IPS DF 4.7 (cell line): Measurements from ENCODE around the gene DEGS1.

Experiments
- DNase-seq: peaks from one replicate; pipeline ENCODE4 v3.0.0-alpha.2; 2013; ENCODE audit warnings: low spot score; ENCODE audit errors: extremely low read depth

Gene DEGS1

DNA sequence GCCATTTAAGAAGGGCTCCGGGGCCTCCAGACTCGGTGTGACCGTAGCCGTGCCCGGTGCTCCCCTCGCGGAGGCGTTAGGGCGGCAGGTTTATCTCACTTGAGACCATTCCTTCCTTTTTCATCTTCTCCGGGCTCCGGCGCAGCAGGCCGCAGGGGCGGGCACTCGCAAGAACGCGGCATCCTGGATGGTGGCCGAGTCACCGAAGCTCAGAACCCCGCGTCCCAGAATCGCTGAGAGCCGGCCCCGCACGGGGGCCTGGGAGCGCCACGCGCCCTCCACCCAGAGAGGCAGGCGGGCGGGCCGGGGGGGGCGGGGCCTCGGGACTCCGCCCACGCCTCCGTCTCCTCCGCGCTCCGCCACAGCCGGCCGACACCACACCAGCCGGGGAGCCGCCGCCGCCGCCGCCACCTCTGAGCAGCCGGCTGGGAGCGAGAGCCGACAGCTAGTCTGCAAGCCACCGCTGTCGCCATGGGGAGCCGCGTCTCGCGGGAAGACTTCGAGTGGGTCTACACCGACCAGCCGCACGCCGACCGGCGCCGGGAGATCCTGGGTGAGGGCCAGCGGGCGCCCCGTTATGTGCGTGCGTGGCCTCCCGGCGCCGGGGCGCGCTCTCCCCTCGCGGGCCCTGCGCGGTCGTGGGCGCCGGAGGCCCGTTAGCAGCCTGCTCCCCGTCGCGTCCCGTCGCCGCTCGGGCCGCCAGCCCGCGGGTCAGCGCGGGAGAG, at the start of gene DEGS1:
DEGS1 (plus strand) TSS at position 375 of the 725 bp plus-strand sequence; CDS start at position 472, 97 bp downstream.
- DNase-seq, result no peak

DNA sequence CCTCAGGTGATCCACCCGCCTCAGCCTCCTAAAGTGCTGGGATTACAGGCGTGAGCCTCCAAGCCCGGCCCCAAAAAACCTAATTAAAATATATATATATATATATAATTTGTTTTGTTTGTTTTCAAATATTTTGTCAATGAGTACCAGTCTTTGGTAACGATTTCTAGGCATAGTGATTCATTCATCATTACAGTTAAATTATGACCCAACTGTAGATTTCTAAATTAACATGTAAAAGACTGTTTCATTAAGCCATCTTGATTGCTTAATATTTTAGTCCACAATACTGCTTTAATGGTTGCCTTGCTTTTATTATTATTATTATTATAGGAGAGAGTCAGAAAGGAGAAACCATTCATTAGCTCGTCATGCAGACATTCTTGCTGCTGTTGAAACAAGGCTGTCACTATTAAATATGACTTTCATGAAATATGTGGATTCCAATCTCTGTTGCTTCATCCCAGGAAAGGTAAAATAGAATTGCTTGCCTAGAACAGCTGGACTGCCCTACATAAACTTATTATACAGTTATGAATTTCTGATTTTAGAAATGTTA, 49.2 kb upstream of the DEGS1 start:
- DNase-seq, result no peak

DNA sequence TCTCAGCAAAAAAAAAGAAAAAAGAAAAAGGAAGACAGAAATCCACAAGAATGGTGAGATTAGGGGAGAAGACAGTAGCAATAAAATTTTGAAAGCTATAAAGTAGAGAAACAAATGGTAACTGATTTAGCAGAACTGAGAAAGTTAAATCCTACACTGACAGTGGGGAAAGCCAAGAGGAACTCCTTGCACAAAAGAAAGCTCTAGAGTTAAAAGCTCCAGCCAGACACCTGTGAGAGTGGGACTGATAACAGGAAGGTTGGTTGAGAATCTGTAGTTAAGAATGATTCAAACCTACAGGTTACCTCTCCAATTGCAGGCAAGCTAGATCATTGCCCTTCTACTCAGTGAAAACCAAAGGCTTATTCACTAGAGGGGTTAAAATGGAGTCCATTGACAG, 45.5 kb upstream of the DEGS1 start:
- DNase-seq, result no peak

DNA sequence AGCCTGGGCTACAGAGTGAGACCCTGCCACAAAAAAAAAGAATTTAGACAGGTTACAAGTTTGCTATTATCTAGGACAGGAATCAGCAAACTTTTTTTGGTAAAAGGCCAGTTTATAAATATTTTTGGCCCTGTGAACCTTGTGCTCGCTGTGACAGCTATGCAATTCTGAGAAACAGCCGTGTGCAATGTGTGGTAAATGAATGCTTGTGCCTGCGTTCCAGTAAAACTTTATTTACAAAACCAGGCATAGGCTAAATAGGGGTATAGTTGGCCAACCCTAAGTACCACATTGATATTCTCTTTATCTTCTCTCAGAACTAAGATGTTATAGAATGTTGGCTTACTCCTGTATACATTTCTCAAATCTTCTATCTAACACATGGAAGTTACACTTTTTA, 44.8 kb upstream of the DEGS1 start:
- DNase-seq, result no peak

DNA sequence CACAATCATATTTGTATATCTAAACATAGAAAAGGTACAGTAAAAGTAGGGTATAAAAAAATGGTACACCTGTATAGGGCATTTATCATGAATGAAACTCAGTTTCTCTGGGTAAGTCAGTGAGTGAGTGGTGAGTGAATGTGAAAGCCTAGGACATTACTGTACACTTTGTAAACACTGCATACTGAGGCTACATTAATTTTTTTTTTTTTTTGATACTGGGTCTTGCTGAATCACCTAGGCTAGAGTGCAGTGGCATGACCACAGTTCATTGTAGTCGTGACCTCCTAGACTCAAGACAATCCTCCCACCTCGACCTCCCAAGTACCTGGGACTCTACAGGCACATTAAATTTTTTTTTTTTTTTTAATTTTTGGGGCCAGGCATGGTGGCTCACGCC, 41.3 kb upstream of the DEGS1 start:
- no peak for DNase-seq

DNA sequence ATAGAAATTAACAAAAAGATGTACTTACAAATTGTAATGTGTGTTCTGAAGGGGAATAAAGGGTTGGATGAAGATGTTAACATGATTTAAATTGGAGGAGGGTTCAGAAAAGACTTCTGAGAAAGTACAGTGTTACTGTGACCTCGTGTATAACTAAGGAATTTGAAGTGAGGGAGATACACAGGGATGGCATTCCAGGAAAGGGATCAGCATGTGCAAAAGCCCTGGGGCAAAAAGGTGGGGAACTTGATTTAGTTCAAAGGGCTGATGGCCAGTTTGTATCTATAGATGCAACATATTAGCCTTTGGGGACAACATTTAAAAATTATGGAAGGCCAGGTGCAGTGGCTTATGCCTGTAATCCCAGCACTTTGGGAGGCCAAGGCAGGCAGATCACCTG, 33.3 kb upstream of the DEGS1 start:
- no peak for DNase-seq

DNA sequence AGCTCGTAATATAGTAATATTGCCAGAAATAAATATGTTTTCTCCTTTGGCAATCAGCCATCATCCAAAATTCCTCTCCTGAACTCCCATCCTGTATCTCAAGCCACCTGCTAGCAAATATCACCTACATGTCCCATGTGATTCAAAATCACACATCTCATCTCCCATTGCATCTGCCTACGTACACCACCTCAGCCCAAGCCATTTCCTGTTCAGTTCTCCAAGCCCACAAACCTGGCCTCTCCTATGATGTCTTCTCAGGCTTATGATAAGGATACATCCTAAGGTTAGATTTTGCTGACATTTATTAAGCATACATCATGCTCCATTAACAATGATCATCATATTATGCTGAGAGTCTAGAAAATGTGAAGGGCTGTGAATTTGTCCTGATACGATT, 31.9 kb upstream of the DEGS1 start:
- no peak for DNase-seq

DNA sequence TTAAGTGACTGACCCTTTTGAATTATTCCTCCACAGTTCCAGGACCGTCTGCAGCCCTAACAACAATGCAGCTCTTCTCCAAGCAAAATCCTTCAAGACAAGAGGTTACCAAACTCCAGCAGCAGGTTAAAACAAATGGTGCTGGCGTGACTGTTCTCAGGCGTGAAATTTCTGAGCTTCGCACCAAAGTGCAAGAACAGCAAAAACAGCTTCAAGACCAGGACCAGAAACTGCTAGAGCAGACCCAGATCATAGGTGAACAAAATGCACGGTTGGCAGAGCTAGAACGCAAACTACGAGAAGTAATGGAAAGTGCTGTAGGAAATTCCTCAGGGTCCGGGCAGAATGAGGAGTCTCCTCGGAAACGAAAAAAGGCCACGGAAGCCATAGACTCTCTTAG, 25.7 kb upstream of the DEGS1 start:
- no peak for DNase-seq

DNA sequence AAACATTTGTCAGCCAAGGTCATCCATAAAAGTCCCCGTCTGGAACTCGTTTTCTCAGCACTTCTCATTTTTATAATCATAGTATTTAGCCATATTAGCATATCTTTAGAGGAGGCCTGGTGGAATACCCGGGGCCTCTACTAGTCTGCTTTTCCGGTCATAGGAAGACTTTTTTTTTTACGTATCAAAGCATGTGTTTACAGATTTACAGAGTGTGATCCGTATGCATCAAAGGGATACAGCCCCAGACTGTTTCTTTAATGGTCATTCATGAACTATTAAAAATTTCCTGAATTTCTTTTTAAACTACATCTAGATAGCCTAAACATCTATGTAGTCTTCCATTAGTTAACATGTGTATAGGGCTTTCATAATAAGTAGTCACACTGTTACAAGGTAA, 23.5 kb upstream of the DEGS1 start:
- DNase-seq, result no peak

DNA sequence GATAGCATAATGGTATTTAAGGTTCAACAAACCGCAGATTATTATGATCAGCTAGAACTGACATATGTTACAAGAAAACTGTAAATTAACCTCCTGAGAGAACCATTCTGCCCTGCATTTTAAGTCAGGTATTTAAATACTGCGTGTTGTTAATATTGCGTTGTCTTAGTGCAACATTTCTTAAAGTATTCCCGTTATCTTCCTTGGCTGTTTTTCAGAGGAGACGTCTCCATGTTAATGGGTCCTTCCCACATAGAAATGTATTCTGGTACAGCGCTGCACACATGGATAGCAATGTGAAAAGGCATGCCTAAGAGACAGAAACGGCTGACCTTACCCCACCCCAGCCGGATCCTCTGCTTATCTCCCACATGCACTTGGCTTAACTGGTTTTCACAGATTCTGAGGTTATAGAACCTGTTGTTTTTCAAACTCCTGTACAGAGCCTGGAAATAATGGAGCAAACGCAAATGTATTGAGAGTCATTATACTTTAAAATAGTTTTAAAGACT, 22.8 kb upstream of the DEGS1 start:
- no peak for DNase-seq

DNA sequence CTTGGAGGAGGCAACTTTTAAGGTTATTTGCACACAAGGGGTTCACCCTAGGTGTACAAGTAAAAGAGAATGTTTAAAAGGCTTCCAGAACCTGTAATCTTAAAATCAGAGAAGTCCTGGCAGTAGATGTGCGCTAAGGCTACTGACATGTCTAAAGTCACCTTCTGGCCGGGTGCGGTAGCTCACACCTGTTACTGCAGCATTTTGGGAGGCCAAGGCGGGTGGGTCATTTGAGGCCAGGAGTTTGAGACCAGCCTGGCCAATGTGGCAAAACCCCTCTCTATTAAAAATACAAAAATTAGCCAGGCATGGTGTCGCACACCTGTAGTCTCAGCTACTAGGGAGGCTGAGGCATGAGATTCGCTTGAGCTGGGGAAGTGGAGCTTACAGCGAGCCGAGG, 20.3 kb upstream of the DEGS1 start:
- no peak for DNase-seq

DNA sequence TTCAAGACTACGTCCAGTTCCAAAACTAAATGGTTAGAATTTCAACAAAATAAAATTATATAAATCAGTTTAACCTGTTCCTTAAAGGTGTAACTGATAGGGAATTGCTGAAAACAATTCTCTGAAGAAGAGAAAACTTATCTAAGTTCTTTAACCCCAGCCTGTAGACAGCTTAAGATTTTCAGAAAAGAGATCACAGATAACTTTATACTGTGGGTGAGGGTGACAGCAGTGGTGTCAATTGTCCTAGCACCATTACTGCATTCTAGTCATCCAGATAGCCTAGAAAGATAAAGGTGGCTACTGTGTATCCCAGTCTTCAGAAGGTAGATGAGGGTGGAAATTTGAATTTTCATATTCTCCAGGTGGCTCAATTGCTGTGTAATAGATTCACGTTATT, 19.7 kb upstream of the DEGS1 start:
- no peak for DNase-seq

DNA sequence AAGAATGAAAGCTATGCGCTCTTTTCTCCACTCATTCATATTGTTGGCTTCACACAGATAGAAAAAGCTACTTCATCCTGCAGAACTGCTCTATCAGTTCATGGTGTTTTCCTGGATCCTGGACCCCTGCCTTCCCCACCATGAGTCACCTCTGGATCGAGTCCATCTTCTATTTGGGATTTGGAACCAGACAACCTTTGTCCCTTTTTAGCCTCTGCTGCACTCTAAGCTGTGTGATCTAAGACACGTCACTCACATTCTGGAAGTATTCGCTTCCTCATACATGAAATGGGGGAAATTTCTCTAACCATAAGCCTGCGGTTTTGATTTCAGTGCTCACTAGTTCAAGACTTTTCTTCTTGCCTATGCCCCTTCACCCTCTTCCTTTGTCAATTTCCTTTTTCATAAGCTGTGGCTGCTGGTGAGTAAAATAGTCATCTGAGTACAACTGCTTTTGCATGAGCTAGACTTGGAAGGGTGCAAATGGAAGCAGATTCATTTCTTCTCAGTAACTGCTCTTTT, 14.1 kb upstream of the DEGS1 start:
- no peak for DNase-seq

DNA sequence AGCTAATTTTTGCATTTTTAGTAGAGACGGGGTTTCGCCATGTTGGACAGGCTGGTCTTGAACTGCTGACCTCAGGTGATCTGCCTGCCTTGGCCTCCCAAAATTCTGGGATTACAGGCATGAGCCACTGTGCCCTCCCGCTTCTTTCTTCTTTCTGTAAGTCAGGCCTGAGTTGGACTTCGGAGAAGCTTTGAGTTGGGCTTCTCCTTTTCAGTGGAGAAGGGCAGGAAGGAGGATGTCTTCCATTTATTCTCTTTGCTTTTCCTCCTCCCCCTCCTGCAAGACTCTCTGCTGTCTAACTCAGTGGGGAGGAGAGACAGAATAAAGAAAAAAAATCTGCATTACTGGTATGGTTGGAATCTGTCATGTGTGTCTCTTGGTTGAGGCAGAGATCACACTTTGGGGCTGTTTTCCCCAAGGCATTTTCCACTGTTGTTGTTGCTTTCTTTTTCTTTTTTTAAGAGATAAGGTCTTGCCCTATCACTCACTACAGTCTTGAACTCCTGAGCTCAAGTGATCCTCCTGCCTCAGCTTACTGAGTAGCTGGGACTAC, 13.2 kb upstream of the DEGS1 start:
- DNase-seq, result no peak

DNA sequence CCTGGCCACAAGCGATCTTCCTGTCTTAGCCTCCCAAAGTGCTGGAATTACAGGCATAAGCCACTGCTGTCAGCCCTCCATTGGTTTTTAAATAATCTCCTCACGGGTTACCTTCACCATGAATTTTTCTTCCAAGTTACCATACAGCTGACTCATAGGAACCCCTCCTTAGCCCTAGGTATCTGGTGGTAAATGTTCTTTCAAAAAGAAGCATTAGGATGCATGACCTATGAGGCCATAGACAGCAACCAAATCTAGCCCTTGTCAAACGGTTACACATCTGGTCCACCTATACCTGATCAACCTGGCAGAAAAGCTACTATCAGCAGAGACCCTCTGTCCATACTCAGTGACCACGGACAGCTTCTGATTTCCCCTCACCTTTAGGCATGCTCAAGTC, 12.7 kb upstream of the DEGS1 start:
- no peak for DNase-seq

DNA sequence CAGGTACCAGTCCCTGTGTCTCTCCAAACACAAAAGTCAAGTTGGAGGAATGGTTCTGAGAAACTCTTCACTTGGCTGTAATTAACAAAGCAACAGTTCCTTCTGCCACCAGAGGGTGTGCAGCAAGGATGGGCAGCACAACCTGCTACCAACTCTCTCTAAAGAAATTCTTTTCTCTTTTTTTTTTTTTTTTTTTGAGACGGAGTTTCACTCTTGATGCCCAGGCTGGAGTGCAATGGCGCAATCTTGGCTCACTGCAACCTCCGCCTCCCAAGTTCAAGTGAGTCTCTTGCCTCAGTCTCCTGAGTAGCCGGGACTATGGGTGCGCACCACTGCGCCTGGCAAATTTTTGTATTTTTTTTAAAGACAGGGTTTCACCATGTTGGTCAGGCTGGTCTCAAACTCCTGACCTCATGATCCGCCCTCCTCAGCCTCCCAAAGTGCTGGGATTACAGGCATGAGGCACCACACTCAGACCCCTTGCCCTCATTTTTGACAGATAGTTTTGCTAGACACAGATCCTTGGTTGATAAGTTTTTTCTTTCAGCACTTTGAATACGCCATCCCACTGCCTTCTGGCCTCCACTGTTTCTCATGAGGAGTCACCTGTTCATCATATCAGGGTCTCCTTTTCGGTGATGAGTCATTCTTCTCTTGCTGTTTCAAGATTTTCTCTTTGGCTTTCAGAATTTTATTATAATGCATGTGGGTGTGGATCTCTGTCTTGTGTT, 12.1 kb upstream of the DEGS1 start:
- no peak for DNase-seq

DNA sequence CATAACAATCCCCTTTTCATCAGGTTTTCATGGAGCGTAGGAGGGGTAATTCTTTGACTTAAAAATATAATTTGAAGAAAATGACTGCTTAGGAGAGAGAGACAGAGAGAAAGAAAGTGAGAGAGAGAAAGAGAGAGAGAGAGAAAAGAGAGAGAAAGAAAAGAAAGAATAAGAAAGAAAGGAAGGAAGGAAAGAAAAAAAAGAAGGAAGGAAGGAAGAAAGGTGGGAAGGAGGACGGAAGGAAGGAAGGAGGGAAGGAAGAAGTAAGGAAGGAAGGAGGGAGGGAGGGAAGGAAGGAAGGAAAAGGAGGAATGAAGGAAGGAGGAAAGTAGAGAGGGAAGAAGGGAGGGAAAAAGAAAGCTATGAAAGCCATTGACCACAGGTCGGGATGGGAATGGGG, 10.8 kb upstream of the DEGS1 start:
- no peak for DNase-seq

DNA sequence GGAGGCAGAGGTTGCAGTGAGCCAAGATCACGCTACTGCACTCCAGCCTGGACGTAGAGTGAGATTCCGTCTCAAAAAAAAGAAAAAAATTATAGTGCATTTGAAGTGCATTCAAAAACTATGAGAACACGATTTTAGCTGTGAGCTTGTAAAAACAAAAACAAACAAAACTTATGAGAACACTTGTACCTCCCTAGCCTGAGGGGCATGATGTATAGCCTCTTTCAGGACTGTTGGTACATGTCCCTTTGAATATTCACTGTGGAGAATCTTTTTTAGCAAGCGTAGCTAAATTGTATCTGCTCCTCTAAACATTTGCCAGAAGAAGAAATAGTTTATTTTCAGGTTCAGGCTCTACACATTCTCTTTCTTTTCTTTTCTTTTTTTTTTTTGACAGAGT, 9.5 kb upstream of the DEGS1 start:
- DNase-seq, result no peak

DNA sequence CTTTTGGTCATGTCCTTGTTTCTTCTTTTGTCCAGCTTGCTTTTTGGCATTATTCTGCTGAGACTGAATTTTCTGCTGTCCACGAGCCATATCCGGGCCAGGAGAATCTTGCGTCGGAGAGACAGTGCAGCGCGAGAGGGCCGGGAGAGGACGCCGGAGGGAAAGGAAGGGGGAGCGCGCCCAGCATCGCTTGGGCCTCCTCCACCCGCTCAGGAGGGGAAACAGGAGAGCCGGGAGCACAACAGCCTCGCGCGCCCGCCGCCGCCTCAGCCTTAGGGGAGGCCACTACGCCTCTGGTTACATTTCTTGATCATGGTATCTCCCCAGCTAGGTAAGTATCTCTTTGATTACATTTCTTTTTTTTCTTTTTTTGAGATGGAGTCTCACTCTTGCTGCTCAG, 7.4 kb upstream of the DEGS1 start:
- DNase-seq, result no peak

DNA sequence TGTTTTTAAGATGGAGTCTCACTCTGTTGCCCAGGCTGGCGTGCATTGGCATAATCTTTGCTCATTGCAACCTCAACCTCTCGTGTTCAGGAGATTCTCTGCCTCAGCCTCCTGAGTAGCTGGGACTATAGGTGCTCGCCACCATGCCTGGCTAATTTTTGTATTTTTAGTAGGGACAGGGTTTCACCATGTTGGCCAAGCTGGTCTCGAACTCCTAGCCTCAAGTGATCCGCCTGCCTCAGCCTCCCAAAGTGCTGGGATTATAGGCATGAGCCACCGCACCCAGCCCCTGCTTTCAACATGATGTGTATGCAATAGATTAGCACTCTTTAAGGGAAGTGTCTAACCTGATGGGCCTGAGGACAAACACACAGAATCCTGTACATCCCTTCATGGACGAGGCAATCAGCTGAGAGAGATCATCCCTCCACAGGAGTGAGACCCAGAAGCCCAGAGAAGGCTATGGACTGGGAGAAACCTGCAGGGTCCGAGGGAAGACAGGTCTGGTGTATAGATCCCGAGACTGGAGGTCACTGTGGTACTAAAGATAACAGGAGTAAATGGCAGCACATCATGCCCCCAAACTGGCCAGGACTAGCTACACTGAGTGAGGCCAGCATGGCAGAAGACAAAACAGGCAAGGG, 5.6 kb upstream of the DEGS1 start:
- no peak for DNase-seq

DNA sequence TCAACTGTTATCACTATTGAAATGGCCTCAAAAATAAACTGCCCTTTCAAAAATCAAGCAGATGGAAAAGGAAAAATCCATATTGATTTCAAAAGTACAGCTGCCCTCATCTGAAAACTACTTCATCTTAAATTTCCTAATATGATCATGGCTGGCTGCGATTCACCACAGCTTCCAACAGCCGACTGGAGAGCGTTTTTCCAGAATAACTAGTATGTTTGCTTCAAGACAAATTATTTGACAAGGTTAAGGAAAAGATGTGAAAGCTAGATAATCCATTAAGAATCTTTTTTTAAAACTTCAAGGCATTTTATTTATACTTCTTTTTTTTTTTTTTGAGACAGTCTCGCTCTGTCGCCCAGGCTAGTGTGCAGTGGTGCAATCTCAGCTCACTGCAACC, 4.1 kb upstream of the DEGS1 start:
- no peak for DNase-seq
